IPS-18c (cell line): ENCODE data around the gene COA8.
"Not testable (repeated sequence)": the region's sequence is repeated elsewhere in the genome, so short reads cannot be mapped to it uniquely, and the experiment has no call there.

Source experiments
- H3K4me3 ChIP-seq: 2 replicates; pipeline ENCODE4 v1.7.0; 2013; ENCODE audit warnings: low read depth, mild to moderate bottlenecking, low read length, moderate library complexity; ENCODE audit not compliant: insufficient read depth
- H3K9me3 ChIP-seq: one replicate; pipeline ENCODE4 v1.6.1; 2013; ENCODE audit warnings: mild to moderate bottlenecking, low read length, moderate library complexity; ENCODE audit not compliant: control insufficient read depth, insufficient read depth

The COA8 gene

GRCh38 chr14:103523575-103523954, 39.2 kb upstream of the COA8 start:
- peak overlapping the region; percentile 60; the same call in 1 of the 2 replicates for H3K4me3 ChIP-seq
- peaks cover 2% of the 10 kb centered on the region for H3K9me3 ChIP-seq

GRCh38 chr14:103524002-103524935, 38.5 kb upstream of the COA8 start:
- Histone ChIP-seq H3K9me3 (peaks cover 2% of the 10 kb centered on the region), H3K4me3 (no peak overlapping the region)

- not testable (repeated sequence) for H3K9me3 ChIP-seq, H3K4me3 ChIP-seq
Measured at GRCh38 chr14:103525430-103526246, 37.1 kb upstream of the COA8 start.

- no peaks in the 10 kb centered on the region for H3K9me3 ChIP-seq
- H3K4me3 ChIP-seq, result no peak overlapping the region
Measured at GRCh38 chr14:103526247-103526913, 36.4 kb upstream of the COA8 start.

- no peak overlapping the region for H3K4me3 ChIP-seq
- no peaks in the 10 kb centered on the region for H3K9me3 ChIP-seq
Measured at GRCh38 chr14:103526914-103527248, 35.9 kb upstream of the COA8 start.

- H3K9me3 ChIP-seq, result no peaks in the 10 kb centered on the region
- no peak overlapping the region for H3K4me3 ChIP-seq
Measured at GRCh38 chr14:103527408-103528145, 35.2 kb upstream of the COA8 start.

GRCh38 chr14:103528146-103528586, 34.6 kb upstream of the COA8 start:
- H3K9me3 ChIP-seq, result no peaks in the 10 kb centered on the region
- H3K4me3 ChIP-seq, result peak overlapping the region; percentile 70; the same call in 1 of the 2 replicates

- peak within 1 kb of the TSS; percentile 88 for H3K4me3 ChIP-seq
- no peaks in the 10 kb centered on the region for H3K9me3 ChIP-seq
Measured at GRCh38 chr14:103528587-103529382, 34.0 kb upstream of the COA8 start, which contains the start of gene TRMT61A. Gene TRMT61A, plus strand, starts transcription at chr14:103529196. Its CDS starts 783 bp downstream, at chr14:103529979.

- Histone ChIP-seq H3K4me3 (peak overlapping the region; percentile 88), H3K9me3 (no peaks in the 10 kb centered on the region)
Measured at GRCh38 chr14:103529383-103530365, 33.1 kb upstream of the COA8 start.

GRCh38 chr14:103530390-103530789, 32.4 kb upstream of the COA8 start:
- no peak overlapping the region for H3K4me3 ChIP-seq
- H3K9me3 ChIP-seq, result no peaks in the 10 kb centered on the region

- H3K4me3 ChIP-seq, result no peak overlapping the region
- no peaks in the 10 kb centered on the region for H3K9me3 ChIP-seq
Measured at GRCh38 chr14:103530831-103531230, 31.9 kb upstream of the COA8 start.

- H3K4me3 ChIP-seq, result no peak overlapping the region
- H3K9me3 ChIP-seq, result no peaks in the 10 kb centered on the region
Measured at GRCh38 chr14:103531421-103532215, 31.1 kb upstream of the COA8 start.

GRCh38 chr14:103532216-103533136, 30.3 kb upstream of the COA8 start:
- H3K9me3 ChIP-seq, result no peaks in the 10 kb centered on the region
- H3K4me3 ChIP-seq, result no peak overlapping the region
